Smooth muscle cell (in vitro differentiated cells): ENCODE results near the gene LZTS3. TPM values are rescaled to one million over a fixed set of nuclear protein-coding genes. Genes with fewer than 3 reads are reported as not detected.

Source experiments
- DNase-seq: peaks from one replicate; lab custom pipeline; 2025; ENCODE audit not compliant: unreplicated experiment; lab: John Stamatoyannopoulos, UW
- H2AFZ ChIP-seq: fragments of 200-600 bp; sonication (generic); 2 replicates; pipeline ENCODE4 v1.6.0; 2016; ENCODE audit warnings: antibody characterized with exemption, low read depth, mild to moderate bottlenecking
- H3F3A ChIP-seq: fragments of 200-600 bp; sonication (generic); 2 replicates; pipeline ENCODE4 v1.6.0; 2017; ENCODE audit warnings: antibody characterized with exemption, low read depth
- H3K27ac ChIP-seq: fragments of 200-600 bp; sonication (generic); 2 replicates; pipeline ENCODE4 v1.5.1; 2016; ENCODE audit warnings: low read depth, mild to moderate bottlenecking
- H3K27me3 ChIP-seq: fragments of 200-600 bp; sonication (generic); 2 replicates; pipeline ENCODE4 v1.6.1; 2016; ENCODE audit warnings: low read depth, mild to moderate bottlenecking
- H3K36me3 ChIP-seq: fragments of 200-600 bp; sonication (generic); 2 replicates; pipeline ENCODE4 v1.5.1; 2016; ENCODE audit warnings: low read depth
- H3K4me1 ChIP-seq: fragments of 200-600 bp; sonication (generic); 2 replicates; pipeline ENCODE4 v1.5.1; 2016; ENCODE audit warnings: low read depth
- H3K4me2 ChIP-seq: fragments of 200-600 bp; sonication (generic); 2 replicates; pipeline ENCODE4 v1.6.0; 2016; ENCODE audit warnings: mild to moderate bottlenecking
- H3K4me3 ChIP-seq: fragments of 200-600 bp; sonication (generic); 2 replicates; pipeline ENCODE4 v1.5.1; 2016; ENCODE audit warnings: mild to moderate bottlenecking
- H3K79me2 ChIP-seq: fragments of 200-600 bp; sonication (generic); 2 replicates; pipeline ENCODE4 v1.6.0; 2016; ENCODE audit warnings: low read depth, mild to moderate bottlenecking
- H3K9ac ChIP-seq: fragments of 200-600 bp; sonication (generic); 2 replicates; pipeline ENCODE4 v1.6.0; 2016; ENCODE audit warnings: low read depth
- H3K9me3 ChIP-seq: fragments of 200-600 bp; sonication (generic); replicated peaks from 2 replicates; pipeline ENCODE4 v1.5.1; 2016; ENCODE audit warnings: low read depth
- H4K20me1 ChIP-seq: fragments of 200-600 bp; sonication (generic); 2 replicates; pipeline ENCODE4 v1.6.0; 2016; ENCODE audit warnings: low read depth
- WGBS: methylation state at CpG from one replicate; pipeline ENCODE4 v1.1.7; 2016; ENCODE audit warnings: low lambda C conversion rate; 5-methylcytosine and 5-hydroxymethylcytosine counted together
- polyA plus RNA-seq: library from polyadenylated mRNA; unstranded; fragments of >200 nt; fragmentation: Nextera tagmentation; extraction: Ambion mirVana; gene quantifications from 2 replicates; pipeline ENCODE4 v1.2.1, GENCODE V29; 2016
- total RNA-seq: library from RNA; depleted of rRNA; stranded (reverse); fragments of >200 nt; gene quantifications from 2 replicates; pipeline ENCODE4 v1.2.3, GENCODE V29; 2014
- TF ChIP-seq, protein P1 (sequence below): fragments of 200-600 bp; sonication (generic); IDR thresholded peaks from 2 replicates; pipeline ENCODE4 v1.5.1; 2017; ENCODE audit warnings: borderline replicate concordance, mild to moderate bottlenecking, antibody characterized with exemption; ENCODE audit not compliant: insufficient read depth, poor library complexity, severe bottlenecking

Gene LZTS3
- total and polyA plus RNA-seq, 2 experiments from 2014 or later = 6.1 to 6.9 TPM

DNA sequence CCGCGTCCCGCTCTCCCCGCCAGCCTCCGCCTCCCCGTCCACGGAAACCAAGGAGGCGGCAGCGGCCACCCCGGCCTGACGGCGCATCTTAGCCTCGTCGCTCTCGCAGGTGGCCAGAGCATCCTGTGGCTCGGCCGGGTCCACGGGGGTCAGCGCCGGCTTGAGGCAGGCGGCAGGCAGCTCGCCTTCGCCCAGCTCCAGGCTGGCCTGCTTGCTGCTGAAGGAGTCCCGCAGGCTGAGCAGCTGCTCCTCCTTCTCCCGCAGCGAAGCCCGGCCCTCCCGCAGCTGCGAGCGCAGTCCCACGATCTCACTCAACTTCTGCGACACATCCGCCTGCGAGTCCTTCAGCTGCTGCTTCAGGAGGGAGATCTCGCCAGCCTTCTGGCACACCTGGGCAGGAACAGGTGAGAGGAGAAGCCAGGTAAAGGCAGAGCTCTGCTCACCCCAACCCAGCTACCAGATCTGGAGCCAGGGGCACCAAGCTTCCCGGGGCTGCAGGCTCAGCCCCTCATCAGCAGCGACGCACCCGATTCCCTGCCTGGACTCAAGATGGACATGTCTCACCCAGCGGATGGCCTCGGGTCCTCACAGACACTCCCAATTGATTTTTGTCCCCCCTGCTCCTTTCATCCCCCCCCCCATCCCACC is 8.5 kb downstream of the LZTS3 start:
- H3K79me2 ChIP-seq = peaks cover 2% of the 10 kb centered on the region
- H3K4me3 ChIP-seq = no peak overlapping the region
- H3K27me3 ChIP-seq = peaks cover 19% of the 10 kb centered on the region
- peaks cover 9% of the 10 kb centered on the region for H3K4me1 ChIP-seq
- H3K9ac ChIP-seq = no peak overlapping the region
- H3K9me3 ChIP-seq = no peaks in the 10 kb centered on the region
- TF ChIP-seq, protein P1, sequence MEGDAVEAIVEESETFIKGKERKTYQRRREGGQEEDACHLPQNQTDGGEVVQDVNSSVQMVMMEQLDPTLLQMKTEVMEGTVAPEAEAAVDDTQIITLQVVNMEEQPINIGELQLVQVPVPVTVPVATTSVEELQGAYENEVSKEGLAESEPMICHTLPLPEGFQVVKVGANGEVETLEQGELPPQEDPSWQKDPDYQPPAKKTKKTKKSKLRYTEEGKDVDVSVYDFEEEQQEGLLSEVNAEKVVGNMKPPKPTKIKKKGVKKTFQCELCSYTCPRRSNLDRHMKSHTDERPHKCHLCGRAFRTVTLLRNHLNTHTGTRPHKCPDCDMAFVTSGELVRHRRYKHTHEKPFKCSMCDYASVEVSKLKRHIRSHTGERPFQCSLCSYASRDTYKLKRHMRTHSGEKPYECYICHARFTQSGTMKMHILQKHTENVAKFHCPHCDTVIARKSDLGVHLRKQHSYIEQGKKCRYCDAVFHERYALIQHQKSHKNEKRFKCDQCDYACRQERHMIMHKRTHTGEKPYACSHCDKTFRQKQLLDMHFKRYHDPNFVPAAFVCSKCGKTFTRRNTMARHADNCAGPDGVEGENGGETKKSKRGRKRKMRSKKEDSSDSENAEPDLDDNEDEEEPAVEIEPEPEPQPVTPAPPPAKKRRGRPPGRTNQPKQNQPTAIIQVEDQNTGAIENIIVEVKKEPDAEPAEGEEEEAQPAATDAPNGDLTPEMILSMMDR = no peak
- H3K27ac ChIP-seq = no peak overlapping the region
- H2AFZ ChIP-seq = no peak overlapping the region
- H3K36me3 ChIP-seq = no peaks in the 10 kb centered on the region
- WGBS = 96% methylated on average over 39 of the region's 41 CpGs
- no peaks in the 10 kb centered on the region for H4K20me1 ChIP-seq
- no peak for DNase-seq
- H3F3A ChIP-seq = no peaks in the 10 kb centered on the region
- no peak overlapping the region for H3K4me2 ChIP-seq

DNA sequence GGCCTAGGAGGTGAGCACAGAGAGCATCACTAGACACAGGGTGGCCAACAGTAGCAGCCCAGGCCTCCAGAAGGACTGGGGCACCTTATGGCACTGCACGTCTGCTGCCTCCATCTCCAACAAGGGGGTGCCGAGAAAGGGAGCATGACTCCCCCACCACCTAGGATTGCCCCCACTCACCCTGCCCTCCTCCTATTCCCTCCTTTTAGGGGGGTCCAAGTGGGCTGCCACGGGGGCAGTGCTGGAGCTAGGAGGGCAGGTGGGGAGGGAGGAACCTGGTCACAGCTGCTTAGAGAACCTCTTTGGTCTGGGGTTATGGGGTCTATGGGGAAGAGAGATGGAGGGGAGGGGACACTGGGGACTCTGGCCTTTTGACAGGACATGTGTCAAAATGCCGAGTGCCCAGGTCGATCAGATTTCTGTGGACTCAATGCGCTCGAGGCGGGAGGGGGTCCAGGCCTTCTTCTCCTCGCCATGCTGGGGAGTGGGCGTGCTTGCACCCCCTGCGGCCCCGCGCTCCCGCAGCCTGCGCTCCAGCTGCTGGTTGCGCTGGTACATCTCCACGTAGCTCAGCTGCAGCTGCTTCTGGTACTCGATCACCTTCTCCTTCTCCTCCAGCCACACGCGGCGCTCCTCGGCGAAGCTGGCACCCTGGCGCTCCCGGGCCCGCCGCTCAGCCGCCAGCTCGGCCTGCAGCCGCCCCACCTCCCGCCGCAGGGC is 9.1 kb downstream of the LZTS3 start:
- Histone ChIP-seq H3K79me2 (peaks cover 8% of the 10 kb centered on the region), H3F3A (no peaks in the 10 kb centered on the region), H3K27ac (no peak overlapping the region), H3K27me3 (peaks cover 18% of the 10 kb centered on the region), H2AFZ (no peak overlapping the region), H3K9ac (no peak overlapping the region), H3K4me3 (no peak overlapping the region), H3K9me3 (no peaks in the 10 kb centered on the region), H3K4me2 (no peak overlapping the region), H4K20me1 (peaks cover 3% of the 10 kb centered on the region), H3K36me3 (no peaks in the 10 kb centered on the region), H3K4me1 (peaks cover 9% of the 10 kb centered on the region)
- TF ChIP-seq, protein P1 = no peak
- DNase-seq = no peak
- WGBS = 96% methylated on average over 31 of the region's 32 CpGs

DNA sequence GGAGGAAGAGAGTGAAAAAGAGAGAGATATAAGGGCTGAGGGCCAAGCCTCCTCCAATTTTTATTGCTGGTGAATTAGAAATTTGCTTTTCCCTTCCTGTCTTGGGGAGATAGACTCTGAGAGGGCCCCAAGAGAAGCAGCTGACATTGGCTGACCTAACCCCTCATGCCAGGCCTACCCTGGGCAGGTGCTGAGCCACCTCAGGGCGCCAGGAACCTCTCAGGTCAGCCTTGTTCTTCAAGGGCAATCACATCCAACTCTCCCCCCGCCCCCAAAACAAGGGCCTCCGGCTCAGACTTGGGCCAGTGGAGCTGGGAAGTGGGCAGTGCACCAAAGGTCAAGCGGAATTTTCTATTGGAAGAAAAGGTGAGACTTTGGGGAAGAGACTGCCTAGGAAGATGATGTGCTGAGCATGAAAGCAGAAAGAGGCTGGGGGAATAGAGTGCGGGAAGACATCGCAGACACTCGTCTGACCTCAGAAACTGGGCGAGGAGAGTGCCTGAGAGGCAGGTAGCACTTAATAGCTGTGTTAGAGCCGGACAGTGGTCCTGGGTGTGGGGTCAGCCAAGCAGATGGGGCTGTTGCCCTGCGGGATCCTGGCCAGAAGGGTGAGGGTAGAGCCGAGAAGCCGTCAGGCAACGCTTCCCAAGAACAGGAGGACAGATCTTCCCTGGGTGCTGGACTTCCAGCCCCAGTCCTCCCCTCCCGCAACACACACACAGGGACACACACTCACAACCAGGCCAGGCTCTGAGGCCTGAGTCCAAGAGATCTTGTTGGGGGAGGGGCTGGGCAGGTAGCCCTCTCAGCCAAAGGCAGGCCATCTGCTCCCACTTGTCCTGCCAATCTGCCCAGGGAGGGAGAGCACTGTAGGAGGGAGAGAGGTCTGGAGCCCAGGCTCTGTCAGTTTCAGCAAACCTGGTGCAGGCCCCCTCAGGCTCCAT is 10.0 kb downstream of the LZTS3 start:
- H3K36me3 ChIP-seq = no peaks in the 10 kb centered on the region
- H3F3A ChIP-seq = no peaks in the 10 kb centered on the region
- H3K4me1 ChIP-seq = peaks cover 12% of the 10 kb centered on the region
- DNase-seq = no peak
- no peak overlapping the region for H3K27ac ChIP-seq
- no peak overlapping the region for H2AFZ ChIP-seq
- H3K9ac ChIP-seq = no peak overlapping the region
- no peak overlapping the region for H3K4me2 ChIP-seq
- no peak overlapping the region for H3K4me3 ChIP-seq
- WGBS = 89% methylated on average over 14 of the region's 14 CpGs
- TF ChIP-seq, protein P1 = no peak
- no peaks in the 10 kb centered on the region for H3K9me3 ChIP-seq
- H3K27me3 ChIP-seq = peaks cover 10% of the 10 kb centered on the region
- peaks cover 11% of the 10 kb centered on the region for H4K20me1 ChIP-seq
- H3K79me2 ChIP-seq = peaks cover 17% of the 10 kb centered on the region
